Glutamatergic neuron (in vitro differentiated cells): ENCODE data around the gene HNRNPA3. TPM values are rescaled to one million over a fixed set of nuclear protein-coding genes. Genes with fewer than 3 reads are reported as not detected.
"Not testable (repeated sequence)": the region's sequence is repeated elsewhere in the genome, so short reads cannot be mapped to it uniquely, and the experiment has no call there.

Experiments used
- DNase-seq: peaks from one replicate; pipeline ENCODE4 v3.0.0; 2022
- H3K27ac Mint-ChIP-seq: one replicate; pipeline ENCODE4 v1.8.0; 2020; ENCODE audit warnings: mild to moderate bottlenecking, mixed read lengths, inconsistent platforms; ENCODE audit not compliant: unreplicated experiment
- H3K27me3 Mint-ChIP-seq: one replicate; pipeline ENCODE4 v1.8.0; 2020; ENCODE audit warnings: mild to moderate bottlenecking, moderate library complexity, mixed read lengths, inconsistent platforms; ENCODE audit not compliant: unreplicated experiment
- H3K36me3 Mint-ChIP-seq: one replicate; pipeline ENCODE4 v1.8.0; 2020; ENCODE audit warnings: mild to moderate bottlenecking, mixed read lengths, inconsistent platforms; ENCODE audit not compliant: unreplicated experiment
- H3K4me1 Mint-ChIP-seq: one replicate; pipeline ENCODE4 v1.8.0; 2020; ENCODE audit warnings: mild to moderate bottlenecking, low read depth, mixed read lengths, inconsistent platforms; ENCODE audit not compliant: unreplicated experiment
- H3K4me3 Mint-ChIP-seq: one replicate; pipeline ENCODE4 v1.8.0; 2020; ENCODE audit warnings: mild to moderate bottlenecking, mixed read lengths, inconsistent platforms; ENCODE audit not compliant: unreplicated experiment
- H3K9me3 Mint-ChIP-seq: one replicate; pipeline ENCODE4 v1.8.0; 2020; ENCODE audit warnings: mild to moderate bottlenecking, moderate library complexity, mixed read lengths, inconsistent platforms; ENCODE audit not compliant: unreplicated experiment
- CTCF ChIP-seq: fragments of 200-600 bp; sonication (generic); IDR thresholded peaks from one replicate; pipeline ENCODE4 v1.5.0; 2021; ENCODE audit not compliant: partially characterized antibody, unreplicated experiment
- total RNA-seq: library from RNA; stranded (reverse); fragmentation: NEBNext Ultra II Directional; extraction: Animal tissue kit (Norgen Biotek cat#: 25700); gene quantifications from one replicate; pipeline ENCODE4 v1.2.1, GENCODE V29; 2021; ENCODE audit not compliant: unreplicated experiment

Gene HNRNPA3
- total RNA-seq, 1 donor from 2014 or later, result 251 TPM

DNA sequence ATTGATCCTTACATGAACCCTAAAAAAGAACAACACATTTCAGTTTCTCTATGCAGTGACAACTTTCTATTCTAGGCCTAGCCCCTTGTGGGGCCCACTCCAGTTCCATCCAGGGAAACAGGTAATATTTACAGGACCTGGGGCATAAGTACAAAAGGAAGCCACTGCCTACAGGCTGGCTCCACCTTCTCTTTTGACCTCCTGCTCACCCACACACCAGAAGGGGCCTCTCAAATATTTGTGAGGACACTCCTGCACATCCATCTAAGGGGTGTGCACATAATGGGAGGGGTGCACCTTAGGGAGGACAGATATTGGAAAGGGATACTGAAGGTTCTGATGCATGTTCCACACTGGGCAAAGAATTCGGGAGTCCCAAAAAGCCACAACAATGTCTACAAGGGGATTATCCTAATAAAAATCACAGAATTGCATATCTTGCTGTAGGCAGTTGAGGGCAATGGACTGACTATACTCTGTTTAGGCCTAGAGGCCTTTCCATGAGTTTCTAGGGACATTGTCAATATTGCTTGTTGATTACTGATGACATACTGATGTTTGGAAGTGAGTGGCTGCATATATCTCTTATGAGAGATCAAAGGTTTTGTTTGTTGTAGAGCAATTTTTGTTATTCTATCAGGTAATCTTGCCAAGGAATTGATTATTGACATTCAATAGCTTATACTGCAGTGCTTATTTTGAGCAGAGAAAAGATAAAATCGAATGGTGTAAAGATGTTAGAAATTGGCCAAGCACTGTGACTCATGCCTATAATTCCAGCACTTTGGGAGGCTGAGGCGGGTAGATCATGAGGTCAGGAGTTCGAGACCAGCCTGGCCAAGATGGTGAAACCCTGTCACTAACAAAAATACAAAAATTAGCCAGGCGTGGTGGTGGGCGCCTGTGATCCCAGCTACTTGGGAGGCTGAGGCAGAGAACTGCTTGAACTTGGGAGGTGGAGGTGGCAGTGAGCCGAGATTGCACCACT, 23.8 kb upstream of the HNRNPA3 start:
- Mint-ChIP-seq H3K36me3 (no peaks in the 10 kb centered on the region), H3K4me3 (no peak overlapping the region), H3K27ac (no peak overlapping the region), H3K9me3 (peaks cover 2% of the 10 kb centered on the region), H3K4me1 (peaks cover 3% of the 10 kb centered on the region), H3K27me3 (no peaks in the 10 kb centered on the region)
- DNase-seq, result no peak
- TF ChIP-seq CTCF, result no peak

DNA sequence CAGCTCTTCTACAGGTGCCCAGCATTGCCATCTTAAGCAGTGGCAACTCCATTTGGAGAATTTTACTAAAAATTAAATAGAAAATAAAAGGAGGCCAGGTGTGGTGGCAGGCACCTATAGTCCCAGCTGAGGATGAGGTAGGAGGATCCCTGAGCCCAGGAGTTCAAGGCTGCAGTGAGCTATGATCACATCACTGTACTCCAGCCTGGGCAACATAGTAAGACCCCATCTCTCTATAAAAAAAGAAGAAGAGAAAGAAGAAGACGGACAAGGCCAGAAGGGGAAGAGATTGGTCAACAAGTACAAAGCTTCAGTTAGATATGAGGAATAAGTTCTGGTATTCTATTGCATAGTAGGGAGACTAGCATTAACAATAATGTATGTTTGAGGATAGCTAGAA, 21.7 kb upstream of the HNRNPA3 start:
- DNase-seq, result no peak
- no peaks in the 10 kb centered on the region for H3K27me3 Mint-ChIP-seq
- H3K4me1 Mint-ChIP-seq, result peaks cover 5% of the 10 kb centered on the region
- H3K27ac Mint-ChIP-seq, result no peak overlapping the region
- no peak overlapping the region for H3K4me3 Mint-ChIP-seq
- no peaks in the 10 kb centered on the region for H3K36me3 Mint-ChIP-seq
- TF ChIP-seq CTCF, result no peak
- H3K9me3 Mint-ChIP-seq, result peaks cover 2% of the 10 kb centered on the region

DNA sequence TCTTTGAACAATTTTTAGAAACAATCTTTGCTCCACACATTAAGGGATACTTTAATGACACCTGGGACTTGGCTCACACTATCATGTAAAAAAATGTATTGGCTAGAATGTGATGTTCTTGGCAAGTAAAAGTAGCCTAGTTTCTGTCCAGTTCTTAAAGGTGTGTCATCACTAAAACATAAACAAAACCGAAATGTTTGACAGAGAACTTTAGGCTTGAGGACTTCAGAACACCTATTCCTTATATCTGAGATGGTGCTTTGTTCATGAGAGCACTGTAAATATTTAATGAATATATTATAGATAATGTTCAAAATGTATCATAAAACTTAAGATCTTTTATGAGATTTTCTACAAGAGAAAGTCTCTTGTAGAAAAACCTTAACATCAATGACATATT, 19.8 kb upstream of the HNRNPA3 start:
- H3K27ac Mint-ChIP-seq, result no peak overlapping the region

GRCh38 chr2:177193240-177193639, 19.4 kb upstream of the HNRNPA3 start:
- H3K9me3 Mint-ChIP-seq, result no peaks in the 10 kb centered on the region
- no peak overlapping the region for H3K27ac Mint-ChIP-seq
- peaks cover 2% of the 10 kb centered on the region for H3K4me1 Mint-ChIP-seq
- TF ChIP-seq CTCF, result no peak
- no peak overlapping the region for H3K4me3 Mint-ChIP-seq
- no peaks in the 10 kb centered on the region for H3K36me3 Mint-ChIP-seq
- no peaks in the 10 kb centered on the region for H3K27me3 Mint-ChIP-seq
- DNase-seq, result no peak

More for the DNA sequence above, 19.8 kb upstream of the HNRNPA3 start:
- peaks cover 2% of the 10 kb centered on the region for H3K4me1 Mint-ChIP-seq
- H3K27me3 Mint-ChIP-seq, result no peaks in the 10 kb centered on the region
- no peak for DNase-seq
- TF ChIP-seq CTCF, result no peak
- H3K9me3 Mint-ChIP-seq, result no peaks in the 10 kb centered on the region
- no peak overlapping the region for H3K4me3 Mint-ChIP-seq
- H3K36me3 Mint-ChIP-seq, result no peaks in the 10 kb centered on the region

DNA sequence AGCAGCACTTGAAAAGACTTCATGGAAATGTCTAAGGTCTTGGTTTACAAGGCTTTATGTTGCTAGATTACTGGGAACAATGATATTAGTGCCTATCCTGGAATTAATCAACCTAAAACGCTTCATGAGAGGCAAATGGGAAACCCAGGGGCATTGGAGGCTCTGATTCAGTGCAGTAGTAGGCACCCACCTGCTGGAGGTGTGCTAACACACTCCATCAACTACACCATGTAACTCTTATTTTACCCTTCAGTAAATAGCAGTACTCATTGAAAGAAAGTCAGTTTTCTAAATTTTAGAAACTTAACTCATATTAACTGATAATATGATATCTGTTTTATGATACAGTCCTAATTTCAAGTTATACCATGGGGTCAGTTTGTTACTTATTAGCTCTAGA, 17.4 kb upstream of the HNRNPA3 start:
- no peaks in the 10 kb centered on the region for H3K9me3 Mint-ChIP-seq
- H3K27me3 Mint-ChIP-seq, result no peaks in the 10 kb centered on the region
- H3K4me3 Mint-ChIP-seq, result no peak overlapping the region
- TF ChIP-seq CTCF, result no peak
- no peaks in the 10 kb centered on the region for H3K36me3 Mint-ChIP-seq
- H3K27ac Mint-ChIP-seq, result no peak overlapping the region
- DNase-seq, result no peak
- peaks cover 2% of the 10 kb centered on the region for H3K4me1 Mint-ChIP-seq

- not testable (repeated sequence) for DNase-seq, H3K9me3 Mint-ChIP-seq, H3K4me3 Mint-ChIP-seq, H3K27ac Mint-ChIP-seq, H3K36me3 Mint-ChIP-seq, H3K4me1 Mint-ChIP-seq, H3K27me3 Mint-ChIP-seq
Measured at GRCh38 chr2:177200419-177200818, 12.2 kb upstream of the HNRNPA3 start.
